SK-N-SH (cell line): ENCODE results near the gene ASCL5. TPM values are rescaled to one million over a fixed set of nuclear protein-coding genes. Genes with fewer than 3 reads are reported as not detected.

Experiments used
- CTCF ChIA-PET: fragments of 300-600, 350-600 bp; formaldehyde crosslinking; extraction: SDS; loops from one replicate; lab custom pipeline; 2021; lab: Yijun Ruan, JAX
- POLR2A ChIA-PET: fragments of 350-600 bp; sonication (Branson Sonifier 250); formaldehyde crosslinking; extraction: SDS; loops from one replicate; lab custom pipeline; 2020; ENCODE audit warnings: antibody characterized with exemption, inconsistent platforms; lab: Yijun Ruan, JAX
- DNase-seq: peaks from one replicate; pipeline ENCODE4 v3.0.0; 2012
- H2AFZ ChIP-seq: fragments of 200-600 bp; sonication (generic); 2 replicates; pipeline ENCODE4 v1.8.1; 2016; ENCODE audit warnings: antibody characterized with exemption, mild to moderate bottlenecking, low read depth
- H3F3A ChIP-seq: fragments of 200-600 bp; sonication (generic); replicated peaks from 2 replicates; pipeline ENCODE3; 2016; ENCODE audit warnings: antibody characterized with exemption, mild to moderate bottlenecking; ENCODE audit not compliant: insufficient read depth
- H3K27ac ChIP-seq, 2 experiments: fragments of 200-500 bp in 1 of 2; fragments of 200-600 bp in 1 of 2; sonication (Bioruptor generic) in 1 of 2; sonication (generic), shearing (Covaris generic) in 1 of 2; 2 replicates each; pipeline versions ENCODE4 v1.5.1 to v1.6.1; 2014 to 2016; ENCODE audit warnings: low read depth in 2 of 2, inconsistent platforms in 1 of 2, low read length in 1 of 2, mild to moderate bottlenecking in 1 of 2, mixed read lengths in 1 of 2
- H3K27me3 ChIP-seq: fragments of 200-600 bp; sonication (generic), shearing (Covaris generic); 2 replicates; pipeline ENCODE4 v1.6.1; 2016; ENCODE audit warnings: mixed run types; ENCODE audit not compliant: insufficient read depth
- H3K36me3 ChIP-seq, 2 experiments: fragments of 200-500 bp in 1 of 2; fragments of 200-600 bp in 1 of 2; sonication (Bioruptor generic) in 1 of 2; sonication (generic) in 1 of 2; replicated peaks in 1 of 2; 2 replicates each; pipeline versions ENCODE3 to v1.5.1; 2014 to 2016; ENCODE audit warnings: low read length in 1 of 2, mild to moderate bottlenecking in 1 of 2; ENCODE audit not compliant: insufficient read depth in 2 of 2, control insufficient read depth in 1 of 2
- H3K4me1 ChIP-seq, 2 experiments: fragments of 200-500 bp in 1 of 2; fragments of 200-600 bp in 1 of 2; sonication (Bioruptor generic) in 1 of 2; sonication (generic), shearing (Covaris generic) in 1 of 2; 2 replicates each; pipeline versions ENCODE4 v1.5.1 to v1.6.1; 2014 to 2016; ENCODE audit warnings: low read depth in 1 of 2, low read length in 1 of 2, mixed run types in 1 of 2; ENCODE audit not compliant: insufficient read depth in 2 of 2, control insufficient read depth in 1 of 2
- H3K4me2 ChIP-seq: fragments of 200-600 bp; sonication (generic), shearing (Covaris generic); 2 replicates; pipeline ENCODE4 v1.6.1; 2017; ENCODE audit warnings: mixed run types
- H3K4me3 ChIP-seq, 2 experiments: fragments of 200-500 bp in 1 of 2; fragments of 200-600 bp in 1 of 2; sonication (Bioruptor generic) in 1 of 2; sonication (generic), shearing (Covaris generic) in 1 of 2; 2 replicates each; pipeline versions ENCODE4 v1.5.1 to v1.8.1; 2014 to 2016; ENCODE audit warnings: low read depth in 2 of 2, inconsistent platforms in 1 of 2, low read length in 1 of 2, mild to moderate bottlenecking in 1 of 2, mixed read lengths in 1 of 2, moderate library complexity in 1 of 2
- H3K79me2 ChIP-seq: fragments of 200-600 bp; sonication (generic); 2 replicates; pipeline ENCODE4 v1.8.1; 2017; ENCODE audit warnings: mild to moderate bottlenecking; ENCODE audit not compliant: insufficient read depth
- H3K9ac ChIP-seq: fragments of 200-600 bp; sonication (generic); 2 replicates; pipeline ENCODE4 v1.6.1; 2017; ENCODE audit warnings: mixed run types
- H3K9me2 ChIP-seq: fragments of 200-600 bp; sonication (generic); 2 replicates; pipeline ENCODE4 v1.6.1; 2017; ENCODE audit warnings: mixed run types
- H3K9me3 ChIP-seq: fragments of 200-600 bp; sonication (generic); 2 replicates; pipeline ENCODE4 v1.6.1; 2017; ENCODE audit warnings: mixed run types, mild to moderate bottlenecking, moderate library complexity
- H4K20me1 ChIP-seq: fragments of 200-600 bp; sonication (generic); 2 replicates; pipeline ENCODE4 v1.6.1; 2017; ENCODE audit warnings: mild to moderate bottlenecking, mixed run types; ENCODE audit not compliant: insufficient read depth
- FOSL2 ChIP-seq: IDR thresholded peaks from 2 replicates; pipeline ENCODE4 v1.4.0; 2012; ENCODE audit warnings: low read depth, mild to moderate bottlenecking, moderate library complexity, borderline replicate concordance
- FOXJ3 ChIP-seq: sonication (generic); formaldehyde crosslinking; IDR thresholded peaks from 2 replicates; pipeline ENCODE4 v1.5.1; 2020; ENCODE audit warnings: mild to moderate bottlenecking, missing genetic modification reagents
- GABPA ChIP-seq: IDR thresholded peaks from 2 replicates; pipeline ENCODE4 v1.4.0; 2012; ENCODE audit warnings: low read depth, mild to moderate bottlenecking
- GATA2 ChIP-seq: sonication (generic); formaldehyde crosslinking; IDR thresholded peaks from 2 replicates; pipeline ENCODE4 v1.5.0; 2020; ENCODE audit warnings: mild to moderate bottlenecking, missing genetic modification reagents
- MXI1 ChIP-seq: IDR thresholded peaks from 2 replicates; pipeline ENCODE4 v1.6.1; 2012; ENCODE audit warnings: mild to moderate bottlenecking, low read depth, low read length, improper control_type of control experiment
- NFIC ChIP-seq: IDR thresholded peaks from 2 replicates; pipeline ENCODE4 v1.4.0; 2012; ENCODE audit warnings: borderline replicate concordance
- NRF1 ChIP-seq: IDR thresholded peaks from 2 replicates; pipeline ENCODE4 v1.6.1; 2012; ENCODE audit warnings: low read depth, mild to moderate bottlenecking, low read length
- PBX3 ChIP-seq: IDR thresholded peaks from 2 replicates; pipeline ENCODE4; 2012
- RCOR1 ChIP-seq: fragments of 150-350 bp; IDR thresholded peaks from 2 replicates; pipeline ENCODE4 v1.6.1; 2017; ENCODE audit warnings: antibody characterized with exemption, low read length
- RFX5 ChIP-seq: IDR thresholded peaks from 2 replicates; pipeline ENCODE4 v1.6.1; 2012; ENCODE audit warnings: mild to moderate bottlenecking, improper control_type of control experiment, low read length
- RXRA ChIP-seq: IDR thresholded peaks from 2 replicates; pipeline ENCODE4 v1.4.0; 2012; ENCODE audit warnings: low read depth, mild to moderate bottlenecking, borderline replicate concordance
- SIN3A ChIP-seq: IDR thresholded peaks from 2 replicates; pipeline ENCODE4 v1.6.1; 2012; ENCODE audit warnings: low read depth, mild to moderate bottlenecking, low read length, moderate library complexity, borderline replicate concordance
- SMC3 ChIP-seq: IDR thresholded peaks from 2 replicates; pipeline ENCODE4 v1.6.1; 2012; ENCODE audit warnings: low read depth, low read length, improper control_type of control experiment
- WGBS: methylation state at CpG from one replicate; pipeline ENCODE4 v1.1.6; 2017; ENCODE audit warnings: low lambda C conversion rate; 5-methylcytosine and 5-hydroxymethylcytosine counted together
- polyA plus RNA-seq, 3 experiments: library from polyadenylated mRNA; depleted of rRNA; stranded (reverse); fragments of >200 nt; gene quantifications; 2 replicates each; pipeline ENCODE4 v1.2.3, GENCODE V29; 2012
- TF ChIP-seq, protein P1 (sequence below): IDR thresholded peaks from 2 replicates; pipeline ENCODE4 v1.4.0; 2012; ENCODE audit warnings: low read depth, borderline replicate concordance

The ASCL5 gene
- polyA plus RNA-seq, 1 of the 3 experiments (the other 2 are of a cell fraction), result not detected

GRCh38 chr1:201109651-201110050 lies 17.3 kb downstream of the ASCL5 start:
- Histone ChIP-seq H3K27me3 (peaks cover 26% of the 10 kb centered on the region; the same call in 1 of the 2 replicates), H2AFZ (no peak overlapping the region), H3K36me3 (no peaks in the 10 kb centered on the region), H3K9me3 (no peaks in the 10 kb centered on the region), H3K4me3 (no peak overlapping the region), H3F3A (no peaks in the 10 kb centered on the region), H3K27ac (no peak overlapping the region), H3K9me2 (no peaks in the 10 kb centered on the region), H3K4me1 (peaks cover 0 to 4% of the 10 kb centered on the region in 2 experiments; a peak in 1 of 4 replicates), H3K9ac (no peak overlapping the region), H3K4me2 (no peak overlapping the region)
- POLR2A ChIA-PET, result no interaction called here
- TF ChIP-seq, protein P1, sequence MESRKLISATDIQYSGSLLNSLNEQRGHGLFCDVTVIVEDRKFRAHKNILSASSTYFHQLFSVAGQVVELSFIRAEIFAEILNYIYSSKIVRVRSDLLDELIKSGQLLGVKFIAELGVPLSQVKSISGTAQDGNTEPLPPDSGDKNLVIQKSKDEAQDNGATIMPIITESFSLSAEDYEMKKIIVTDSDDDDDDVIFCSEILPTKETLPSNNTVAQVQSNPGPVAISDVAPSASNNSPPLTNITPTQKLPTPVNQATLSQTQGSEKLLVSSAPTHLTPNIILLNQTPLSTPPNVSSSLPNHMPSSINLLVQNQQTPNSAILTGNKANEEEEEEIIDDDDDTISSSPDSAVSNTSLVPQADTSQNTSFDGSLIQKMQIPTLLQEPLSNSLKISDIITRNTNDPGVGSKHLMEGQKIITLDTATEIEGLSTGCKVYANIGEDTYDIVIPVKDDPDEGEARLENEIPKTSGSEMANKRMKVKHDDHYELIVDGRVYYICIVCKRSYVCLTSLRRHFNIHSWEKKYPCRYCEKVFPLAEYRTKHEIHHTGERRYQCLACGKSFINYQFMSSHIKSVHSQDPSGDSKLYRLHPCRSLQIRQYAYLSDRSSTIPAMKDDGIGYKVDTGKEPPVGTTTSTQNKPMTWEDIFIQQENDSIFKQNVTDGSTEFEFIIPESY, result no peak
- TF ChIP-seq RXRA (no peak), NRF1 (no peak), SMC3 (no peak), GATA2 (CRISPR knock-in tag) (no peak), SIN3A (no peak), RCOR1 (no peak), FOXJ3 (CRISPR knock-in tag) (no peak), RFX5 (no peak)
- TF ChIP-seq, all 33 proteins: peak for 0
- Histone ChIP-seq H3K79me2 (no peaks in the 10 kb centered on the region), H4K20me1 (no peaks in the 10 kb centered on the region)
- no peak for DNase-seq
- CTCF ChIA-PET, result interaction anchor here (1.4 to 1.5 kb wide), 2 partner anchors 67 to 138 kb away, joined by 3 to 7 read pairs; no protein-coding TSS in a partner anchor
- 75% methylated on average over 1 of the region's 1 CpG for WGBS

DNA sequence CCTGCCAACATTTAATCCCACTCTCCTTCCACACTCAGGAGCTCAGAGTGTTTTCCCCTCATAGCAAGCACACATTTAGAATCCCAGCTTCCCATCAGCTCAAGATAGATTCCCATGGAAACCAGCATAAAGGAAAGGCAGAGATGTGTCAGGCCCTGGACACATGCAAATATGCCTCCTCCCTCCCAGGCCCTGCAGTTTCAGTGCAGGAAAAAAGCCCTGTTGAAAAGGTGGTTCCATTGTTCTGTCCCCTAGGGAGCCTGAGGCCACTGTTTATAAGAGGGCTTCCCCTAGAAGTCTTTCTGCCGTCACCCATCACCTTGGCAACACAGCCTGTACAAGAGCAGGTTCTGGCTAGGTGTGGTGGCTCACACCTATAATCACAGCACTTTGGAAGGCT lies 18.4 kb downstream of the ASCL5 start:
- Histone ChIP-seq H3K36me3 (no peaks in the 10 kb centered on the region), H3K4me3 (no peak overlapping the region), H3F3A (no peaks in the 10 kb centered on the region), H4K20me1 (no peaks in the 10 kb centered on the region), H3K79me2 (no peaks in the 10 kb centered on the region), H3K27ac (no peak overlapping the region), H3K4me1 (peaks cover 0 to 6% of the 10 kb centered on the region in 2 experiments; a peak in 1 of 4 replicates), H3K27me3 (peaks cover 26% of the 10 kb centered on the region; the same call in 1 of the 2 replicates), H2AFZ (no peak overlapping the region), H3K9me2 (no peaks in the 10 kb centered on the region), H3K4me2 (no peak overlapping the region), H3K9me3 (no peaks in the 10 kb centered on the region), H3K9ac (no peak overlapping the region)
- DNase-seq, result no peak
- 83% methylated on average over 1 of the region's 1 CpG for WGBS
- TF ChIP-seq, protein P1, result no peak
- TF ChIP-seq GABPA, result no peak
- TF ChIP-seq PBX3, result no peak
- no peak for TF ChIP-seq SMC3
- TF ChIP-seq RCOR1, result no peak
- no peak for TF ChIP-seq NFIC
- TF ChIP-seq MXI1, result no peak
- TF ChIP-seq FOSL2, result no peak
- POLR2A ChIA-PET, result no interaction called here
- CTCF ChIA-PET, result interaction anchor here (1.4 to 1.5 kb wide), 2 partner anchors 66 to 137 kb away, joined by 3 to 7 read pairs; no protein-coding TSS in a partner anchor
